GM04504 (cell line): ENCODE measurements around the gene IQCM.
"Not testable (repeated sequence)": the region's sequence is repeated elsewhere in the genome, so short reads cannot be mapped to it uniquely, and the experiment has no call there.

Source experiments
- DNase-seq: peaks from one replicate; pipeline ENCODE4 v3.0.0-alpha.2; 2012; ENCODE audit warnings: low read depth

The IQCM gene

DNA sequence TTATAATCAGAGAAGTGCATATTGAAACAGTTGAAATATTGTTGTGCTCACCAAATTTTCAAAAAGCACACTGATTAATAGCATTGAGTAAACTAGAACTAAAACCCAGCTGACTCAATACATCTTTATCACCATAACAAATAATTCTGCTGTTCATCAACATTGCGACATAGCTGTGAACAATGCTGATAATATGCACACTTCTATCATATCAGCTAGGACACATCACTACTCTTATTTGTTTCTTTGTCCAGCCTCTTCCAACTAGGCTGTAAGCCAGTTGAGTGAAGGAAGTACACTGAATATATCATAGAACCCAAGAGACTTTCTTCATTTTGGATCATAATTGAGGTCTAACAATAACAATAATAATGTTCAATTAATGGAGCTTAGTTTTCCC lies 349.7 kb downstream of the IQCM start:
- peak; percentile 26 for DNase-seq

DNA sequence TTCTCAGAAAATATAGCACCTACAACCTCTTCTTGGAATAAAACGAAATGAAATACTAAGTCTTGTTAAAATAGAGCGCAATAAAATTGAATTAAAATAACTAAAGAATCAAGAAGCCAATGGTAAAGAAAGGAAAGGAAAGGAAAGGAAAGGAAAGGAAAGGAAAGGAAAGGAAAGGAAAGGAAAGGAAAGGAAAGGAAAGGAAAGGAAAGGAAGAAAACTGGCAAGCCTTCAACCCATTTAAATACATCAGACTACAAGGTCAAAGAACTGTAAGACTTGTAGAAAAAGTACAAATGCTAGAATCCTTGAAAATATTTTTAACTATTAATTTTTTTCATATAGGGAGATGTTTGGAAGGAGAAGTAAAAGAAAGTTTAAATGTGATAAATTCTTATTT lies 372.1 kb downstream of the IQCM start:
- no peak for DNase-seq

DNA sequence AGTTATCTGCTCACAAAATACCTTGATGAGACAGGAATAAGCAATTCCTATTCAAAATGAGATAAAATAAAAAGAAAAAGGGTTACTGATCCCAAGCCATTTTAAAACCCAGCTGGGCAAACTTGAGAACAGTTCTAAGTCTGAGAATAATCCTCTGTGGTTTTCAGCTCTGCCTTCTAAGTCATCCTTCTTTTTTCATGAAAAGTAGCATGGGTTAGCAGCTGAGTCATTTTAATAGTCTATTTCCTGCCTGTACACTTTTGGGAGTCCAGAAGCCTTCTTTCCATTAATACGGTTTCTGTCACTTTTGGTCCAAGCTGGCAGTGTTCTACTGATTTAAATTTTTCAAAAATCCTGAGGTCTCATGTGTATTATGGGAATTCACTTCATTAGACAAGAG lies 374.3 kb downstream of the IQCM start:
- peak; percentile 32 for DNase-seq

DNA sequence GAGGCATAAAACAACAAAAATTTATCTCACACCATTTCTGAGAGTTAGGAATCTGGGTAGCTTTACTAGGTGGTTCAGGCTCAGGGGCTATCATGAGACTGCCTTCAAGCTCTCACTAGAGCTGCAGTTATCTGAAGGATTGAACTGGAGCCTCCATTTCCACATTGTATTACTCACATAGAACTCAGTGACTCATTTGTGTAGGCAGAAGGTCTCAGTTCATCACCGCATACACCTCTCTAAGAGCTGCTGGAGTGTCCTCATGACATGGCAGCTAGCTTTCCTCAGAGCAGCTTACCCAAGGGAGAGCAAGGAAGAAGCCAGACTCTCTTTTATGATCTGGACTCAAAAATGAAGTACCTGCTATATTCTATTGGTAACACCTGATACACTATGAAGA lies 389.2 kb downstream of the IQCM start:
- no peak for DNase-seq

DNA sequence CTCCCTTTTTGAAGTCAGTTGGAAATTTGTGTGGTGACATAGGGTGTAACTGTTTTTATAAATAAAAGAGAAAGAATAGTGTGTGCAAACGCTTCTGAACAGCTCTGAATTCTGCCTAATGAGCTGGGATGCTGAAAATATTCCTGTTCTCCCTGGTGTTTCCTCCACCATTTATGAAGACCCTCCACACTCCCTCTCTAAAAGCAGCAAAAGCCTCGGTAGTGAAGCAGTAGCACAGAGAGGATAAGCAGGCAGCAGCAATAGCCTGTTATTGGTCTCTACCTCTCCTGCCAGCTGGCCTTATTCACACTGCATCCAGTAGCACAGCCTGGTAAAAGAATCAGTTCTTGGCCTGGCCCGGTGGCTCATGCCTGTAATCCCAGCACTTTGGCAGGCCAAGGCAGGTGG lies 406.1 kb downstream of the IQCM start:
- no peak for DNase-seq

DNA sequence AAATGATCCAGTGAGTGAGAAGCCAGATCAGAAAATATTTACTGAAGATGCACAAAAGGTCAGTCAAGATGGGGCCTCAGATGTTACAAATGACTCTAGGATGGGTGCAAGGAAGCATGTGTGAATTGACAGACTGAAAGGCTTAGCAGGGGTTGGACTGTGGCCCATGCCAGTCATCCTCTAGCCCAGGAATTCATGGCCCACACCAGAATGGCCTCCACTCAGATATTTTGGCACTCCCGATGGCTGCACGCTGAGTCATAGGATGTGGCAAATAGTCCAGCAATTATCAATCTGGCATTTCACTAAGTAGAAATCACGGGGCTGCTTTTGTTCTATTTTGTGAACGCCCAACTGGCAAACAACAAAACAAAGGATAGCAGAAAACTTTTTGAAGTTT lies 406.5 kb downstream of the IQCM start:
- peak; percentile 78 for DNase-seq

DNA sequence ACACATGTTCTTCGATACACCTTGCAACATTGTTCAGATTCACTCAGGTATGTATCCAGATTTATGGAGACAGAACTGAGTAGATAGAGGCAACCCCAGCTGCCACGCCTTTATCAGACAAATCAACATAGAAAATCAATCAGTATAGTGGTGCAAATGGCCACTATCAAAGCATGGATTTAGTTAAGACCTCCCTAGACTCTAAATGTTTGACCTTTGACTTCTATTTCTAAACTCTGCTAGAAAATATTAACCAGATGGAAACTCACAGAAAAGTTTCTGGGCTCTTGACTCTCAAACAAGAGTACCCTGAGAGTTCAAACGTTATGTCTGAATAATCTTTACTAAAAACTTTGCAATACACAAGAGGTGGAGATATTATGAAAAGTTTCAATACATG lies 411.5 kb downstream of the IQCM start:
- DNase-seq = no peak

DNA sequence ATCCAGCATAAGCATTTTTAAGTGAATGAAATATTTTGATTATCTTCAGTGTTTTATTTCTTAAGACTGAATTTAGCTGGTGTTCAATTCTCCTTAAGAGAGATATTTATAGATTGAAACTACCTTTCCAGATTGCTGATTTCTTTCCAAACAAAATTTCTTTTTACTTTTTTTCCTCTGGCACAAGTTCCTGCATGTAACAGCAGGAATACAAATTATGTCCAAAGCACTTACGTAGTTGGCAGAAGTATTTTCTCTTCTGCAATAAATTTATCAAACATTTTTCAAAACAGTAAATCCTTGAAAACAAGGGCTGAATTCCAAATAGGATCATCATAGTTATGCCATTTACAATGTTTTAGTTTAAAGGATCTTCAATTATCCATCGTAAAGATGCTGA lies 412.6 kb downstream of the IQCM start:
- no peak for DNase-seq

DNA sequence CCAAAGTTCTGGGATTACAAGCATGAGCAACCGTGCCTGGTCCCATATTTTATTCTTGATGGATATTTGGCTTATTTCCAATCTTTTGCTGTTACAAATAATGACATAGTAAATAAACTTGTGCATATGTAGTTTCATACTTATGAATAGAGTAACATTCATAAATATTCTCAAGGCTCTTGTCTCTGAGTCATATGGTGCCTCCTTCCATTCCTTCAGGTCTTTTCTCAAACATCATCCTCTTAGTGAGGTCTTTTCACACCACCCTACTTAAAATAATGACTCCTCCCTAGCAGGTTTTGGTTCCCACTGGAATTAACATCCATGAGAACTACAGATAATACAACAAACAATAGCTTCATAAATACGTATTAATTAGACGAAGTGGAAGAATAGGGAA lies 416.6 kb downstream of the IQCM start:
- DNase-seq = no peak

DNA sequence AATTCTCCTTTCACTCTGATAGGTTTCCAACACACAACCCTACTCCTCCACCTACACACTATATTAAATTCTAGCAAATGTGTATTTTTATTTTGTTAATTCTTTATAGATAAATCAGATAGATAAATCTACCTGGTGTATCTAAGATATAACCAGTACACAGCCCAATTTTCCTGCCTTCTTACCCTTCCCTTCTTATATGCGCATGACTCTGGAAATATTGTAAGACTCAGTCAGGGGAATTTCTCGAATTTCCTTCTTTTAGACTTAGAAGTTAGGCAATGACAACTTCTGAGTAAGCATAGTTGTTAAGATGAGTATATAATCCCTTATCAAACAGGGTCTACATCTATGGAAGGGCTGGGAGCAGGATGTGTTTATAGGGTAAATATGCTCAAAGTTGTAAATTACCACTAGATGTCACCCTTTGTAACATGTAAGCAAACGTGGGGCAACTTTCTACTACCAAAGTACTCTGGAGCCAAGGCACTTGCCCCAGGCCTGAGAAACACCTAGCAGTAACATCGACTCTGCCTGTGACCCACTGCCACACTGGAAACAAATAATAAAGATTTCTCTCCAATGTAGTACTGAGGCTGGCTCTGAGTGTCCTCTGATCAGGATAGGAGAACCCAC lies 444.7 kb downstream of the IQCM start:
- DNase-seq = peak; percentile 35

DNA sequence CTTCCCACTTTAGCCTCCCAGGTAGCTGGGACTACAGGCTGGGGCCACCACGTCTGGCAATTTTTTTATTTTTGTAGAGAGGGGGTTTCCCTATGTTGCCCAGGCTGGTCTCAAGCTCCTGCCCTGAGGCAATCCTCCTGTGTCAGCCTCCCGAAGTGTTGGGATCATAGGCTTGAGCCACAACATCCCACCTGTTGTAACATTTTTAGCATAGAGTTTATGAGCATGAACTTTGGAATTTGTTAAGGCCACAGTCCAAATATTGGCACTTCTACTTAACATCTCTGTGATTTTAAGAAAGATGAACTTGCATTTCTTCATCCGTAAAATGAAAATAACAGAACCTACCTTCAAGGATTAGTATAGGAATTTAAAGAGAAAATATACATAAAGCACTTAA lies 445.6 kb downstream of the IQCM start:
- no peak for DNase-seq

DNA sequence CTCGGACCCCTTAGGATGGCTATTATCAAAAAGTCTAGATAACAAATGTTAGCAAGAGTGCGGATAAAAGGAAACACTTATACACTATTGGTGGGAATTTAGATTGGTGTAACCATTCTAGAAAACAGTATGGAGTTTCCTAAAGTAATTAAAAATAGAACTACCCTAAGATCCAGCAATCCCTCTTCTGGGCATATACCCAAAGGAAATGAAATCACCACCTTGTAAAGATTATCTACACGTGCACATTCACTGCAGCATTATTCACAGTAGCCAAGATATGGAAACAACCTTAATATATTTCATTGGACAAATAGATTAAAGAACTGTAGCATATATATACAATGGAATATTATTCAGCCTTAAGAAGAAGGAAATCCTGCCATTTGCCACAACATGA lies 462.4 kb downstream of the IQCM start:
- no peak for DNase-seq

DNA sequence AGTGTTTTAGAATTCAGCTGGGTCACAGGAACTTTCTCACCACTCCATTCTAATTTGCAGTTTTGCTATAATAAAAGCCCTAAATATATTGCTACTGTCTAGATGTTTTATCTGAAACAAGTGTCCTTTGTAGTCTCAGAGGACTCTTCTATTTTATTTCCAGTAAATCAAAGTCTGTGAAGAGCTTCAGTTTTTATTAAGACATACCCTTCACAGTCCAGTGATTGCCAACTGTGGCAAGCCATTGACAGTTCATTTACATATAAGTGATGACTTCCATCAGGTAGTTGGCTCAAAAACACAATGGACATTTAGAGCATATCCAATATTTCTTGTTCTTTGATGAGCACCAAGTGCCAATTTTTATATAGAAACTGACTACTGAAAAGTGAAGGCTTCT lies 466.1 kb downstream of the IQCM start:
- no peak for DNase-seq

DNA sequence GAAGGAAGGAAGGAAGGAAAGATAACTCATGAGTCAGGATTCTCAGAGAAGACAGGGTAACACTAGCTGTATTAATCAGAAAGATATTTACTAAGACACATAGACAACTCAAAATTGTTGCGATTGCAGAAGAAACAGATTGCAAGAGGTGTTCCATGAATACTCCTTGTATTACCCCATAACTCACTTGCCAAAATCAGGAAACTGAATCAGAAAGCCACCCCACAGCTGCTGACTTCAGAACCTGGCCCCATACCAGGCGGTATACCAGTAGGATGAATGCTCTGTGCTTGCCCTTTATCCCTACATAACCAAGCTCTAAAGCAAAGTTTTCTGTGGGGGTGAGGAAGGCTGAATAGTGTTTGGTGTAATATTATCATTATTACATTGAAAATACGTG lies 468.5 kb downstream of the IQCM start:
- no peak for DNase-seq

DNA sequence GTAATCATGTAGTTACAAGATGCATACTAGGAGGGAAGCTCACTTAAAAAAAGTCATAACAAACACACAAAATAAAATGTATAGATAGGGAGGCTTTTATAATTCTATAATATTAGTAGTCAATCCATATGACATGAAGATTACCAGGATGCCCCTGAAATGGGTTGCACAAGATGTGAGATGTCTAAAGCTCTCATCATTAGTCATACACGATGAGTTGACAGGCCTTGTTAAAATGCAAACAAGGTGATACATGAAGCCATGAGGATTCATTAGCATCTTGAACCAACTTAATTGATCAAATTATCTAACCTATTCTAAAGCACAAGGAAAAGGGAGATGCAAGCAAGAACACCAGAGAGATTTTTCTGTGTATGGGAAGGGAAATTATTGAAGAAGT lies 470.2 kb downstream of the IQCM start:
- no peak for DNase-seq

DNA sequence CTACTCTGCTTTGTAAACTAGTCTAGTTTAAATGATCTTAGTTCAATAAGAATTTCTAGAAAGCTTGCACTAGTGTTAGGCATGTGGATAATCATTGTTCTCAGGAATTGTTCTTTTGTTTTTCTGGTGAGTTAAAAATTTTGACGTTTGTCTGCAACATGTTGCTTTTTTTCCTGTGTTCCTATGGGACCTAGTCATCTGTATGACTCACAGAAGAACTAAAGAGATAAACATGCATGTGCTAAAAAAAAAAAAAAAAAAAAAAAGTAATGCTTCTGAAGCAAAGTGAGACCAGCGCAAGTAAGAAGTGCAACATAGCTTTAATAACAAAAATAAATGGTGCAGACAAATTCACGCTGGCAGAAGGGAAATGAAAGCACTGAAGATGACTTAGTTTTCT lies 471.2 kb downstream of the IQCM start:
- DNase-seq = peak; percentile 29

DNA sequence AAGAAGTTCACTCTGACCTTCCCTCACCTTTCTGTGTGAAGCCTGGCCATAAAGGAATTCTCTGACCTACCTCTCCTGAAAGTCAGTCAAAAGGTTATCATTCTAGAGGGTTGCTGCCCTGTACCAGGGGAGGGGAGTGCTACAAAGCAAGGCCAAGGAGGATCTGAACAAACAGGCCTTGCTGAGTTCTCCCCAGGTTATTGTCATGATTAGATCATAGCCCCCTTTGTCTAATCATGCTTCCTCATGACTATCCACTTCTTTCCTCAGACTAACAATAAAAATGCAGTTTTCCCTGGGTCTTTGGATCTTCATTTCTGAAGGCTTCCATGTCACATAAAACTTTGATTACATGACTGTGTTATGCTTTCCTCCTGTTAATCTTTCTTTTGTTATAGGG lies 472.0 kb downstream of the IQCM start:
- no peak for DNase-seq

DNA sequence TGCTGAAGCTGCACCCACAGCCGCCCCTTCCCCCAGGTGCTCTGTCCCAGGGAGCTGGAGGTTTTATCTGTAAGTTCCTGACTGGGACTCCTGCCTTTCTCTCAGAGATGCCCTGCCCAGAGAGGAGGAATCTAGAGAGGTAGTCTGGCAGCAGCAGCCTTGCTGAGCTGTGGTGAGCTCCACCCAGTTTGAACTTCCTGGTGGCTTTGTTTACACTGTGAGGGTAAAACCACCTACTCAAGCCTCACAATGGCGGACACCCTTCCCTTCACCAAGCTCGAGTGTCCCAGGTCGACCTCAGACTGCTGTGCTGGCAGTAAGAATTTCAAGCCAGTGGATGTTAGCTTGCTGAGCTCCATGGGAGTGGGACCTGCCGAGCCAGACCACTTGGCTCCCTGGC lies 474.5 kb downstream of the IQCM start:
- DNase-seq = not testable (repeated sequence)

DNA sequence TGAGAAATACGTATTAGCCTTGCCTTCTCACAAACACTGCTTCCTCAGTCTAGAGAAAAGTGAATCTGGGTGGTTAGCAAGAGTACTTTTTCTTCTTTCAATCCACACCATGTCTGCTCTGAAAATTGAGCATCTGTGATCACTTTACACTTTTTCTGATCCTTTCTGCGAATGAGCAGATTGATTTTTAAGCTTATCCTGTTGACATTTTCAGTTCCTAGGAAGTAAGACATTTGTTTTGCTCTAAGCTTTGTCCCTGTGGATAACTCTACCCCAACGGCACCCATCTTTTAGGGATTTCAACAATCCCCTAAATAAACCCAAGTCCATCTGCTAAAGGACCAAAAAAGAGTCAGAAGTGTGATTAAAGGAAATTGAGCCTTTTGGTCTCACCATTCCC lies 487.5 kb downstream of the IQCM start:
- DNase-seq = no peak

DNA sequence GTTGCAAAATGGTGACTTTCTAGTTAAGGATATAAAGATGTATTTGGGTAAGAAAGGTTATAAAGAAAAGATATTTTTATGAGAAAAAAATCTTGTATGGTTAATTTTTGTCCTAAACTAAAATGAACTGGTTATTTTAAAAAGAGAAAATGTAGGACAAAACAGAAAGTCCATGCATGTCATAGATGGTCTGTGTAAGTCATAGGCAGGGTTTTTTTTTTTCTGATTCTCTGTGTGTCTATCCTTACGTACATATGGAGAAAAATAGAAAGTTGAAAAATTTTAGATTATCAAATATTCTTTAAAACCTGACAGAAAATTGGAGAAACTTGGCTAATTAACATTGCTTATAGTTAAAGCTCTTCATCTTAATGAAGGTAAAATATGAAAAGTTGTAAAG lies 493.4 kb downstream of the IQCM start:
- DNase-seq = no peak

DNA sequence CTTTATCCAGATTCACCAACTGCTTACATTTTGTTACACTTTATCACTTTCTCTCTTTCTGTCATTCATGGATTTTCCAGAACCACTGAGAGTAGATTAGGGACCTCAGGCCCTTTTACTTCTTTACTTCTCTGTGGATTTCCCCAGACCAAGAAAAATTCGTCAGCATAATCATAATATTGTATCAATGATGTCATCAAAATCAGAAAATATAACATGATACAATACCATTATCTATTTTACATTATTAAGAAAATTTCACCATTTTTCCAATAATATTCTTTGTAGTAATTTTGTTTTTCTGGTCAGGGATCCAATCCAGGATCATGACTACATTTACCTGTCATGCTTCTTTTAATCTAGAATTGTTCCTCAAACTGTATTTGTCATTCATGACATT lies 494.2 kb downstream of the IQCM start:
- DNase-seq = no peak

DNA sequence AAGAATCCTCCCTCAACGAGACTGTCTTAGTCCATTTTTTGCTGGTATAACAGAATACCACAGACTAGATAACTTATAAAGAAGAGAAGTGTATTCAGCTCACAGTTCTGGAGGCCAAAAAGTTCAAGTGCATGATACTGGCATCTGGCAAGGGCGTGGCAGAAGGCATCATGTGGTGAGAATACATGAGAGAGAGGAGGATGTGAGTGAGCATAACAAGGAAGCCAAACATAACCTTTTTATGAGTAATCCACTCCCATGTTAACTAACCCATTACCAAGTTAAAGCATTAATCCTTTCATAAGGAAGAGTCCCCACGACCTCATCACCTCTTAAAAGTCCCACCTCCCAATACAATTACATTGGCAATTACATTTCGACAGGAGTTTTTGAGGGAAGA lies 504.6 kb downstream of the IQCM start:
- DNase-seq = peak; percentile 8

DNA sequence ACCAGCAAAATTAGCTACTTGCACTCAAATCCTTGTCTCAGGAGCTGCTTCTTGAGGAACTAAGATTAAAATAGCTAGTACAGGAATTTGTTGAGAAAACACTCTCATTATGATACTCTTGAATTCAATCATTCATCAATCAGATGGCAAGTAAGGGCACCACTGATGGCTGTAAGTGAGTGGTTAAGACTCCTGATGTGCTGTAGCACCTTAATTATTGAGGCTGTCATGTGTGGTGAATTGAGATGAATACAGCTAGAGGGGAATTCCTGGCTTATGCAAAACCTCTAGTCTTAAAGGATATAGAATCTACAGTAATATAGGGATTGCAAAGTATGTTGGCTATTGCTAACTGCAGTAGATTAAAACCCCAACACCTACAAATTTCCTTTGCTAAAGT lies 509.1 kb downstream of the IQCM start:
- no peak for DNase-seq
